Kidney capillary endothelial cell (primary cell): Measurements from ENCODE around the gene RBM44.

ENCODE experiments used
- DNase-seq: peaks from one replicate; pipeline ENCODE4 v3.0.0-alpha.2; 2018; ENCODE audit warnings: low spot score

RBM44 gene

DNA sequence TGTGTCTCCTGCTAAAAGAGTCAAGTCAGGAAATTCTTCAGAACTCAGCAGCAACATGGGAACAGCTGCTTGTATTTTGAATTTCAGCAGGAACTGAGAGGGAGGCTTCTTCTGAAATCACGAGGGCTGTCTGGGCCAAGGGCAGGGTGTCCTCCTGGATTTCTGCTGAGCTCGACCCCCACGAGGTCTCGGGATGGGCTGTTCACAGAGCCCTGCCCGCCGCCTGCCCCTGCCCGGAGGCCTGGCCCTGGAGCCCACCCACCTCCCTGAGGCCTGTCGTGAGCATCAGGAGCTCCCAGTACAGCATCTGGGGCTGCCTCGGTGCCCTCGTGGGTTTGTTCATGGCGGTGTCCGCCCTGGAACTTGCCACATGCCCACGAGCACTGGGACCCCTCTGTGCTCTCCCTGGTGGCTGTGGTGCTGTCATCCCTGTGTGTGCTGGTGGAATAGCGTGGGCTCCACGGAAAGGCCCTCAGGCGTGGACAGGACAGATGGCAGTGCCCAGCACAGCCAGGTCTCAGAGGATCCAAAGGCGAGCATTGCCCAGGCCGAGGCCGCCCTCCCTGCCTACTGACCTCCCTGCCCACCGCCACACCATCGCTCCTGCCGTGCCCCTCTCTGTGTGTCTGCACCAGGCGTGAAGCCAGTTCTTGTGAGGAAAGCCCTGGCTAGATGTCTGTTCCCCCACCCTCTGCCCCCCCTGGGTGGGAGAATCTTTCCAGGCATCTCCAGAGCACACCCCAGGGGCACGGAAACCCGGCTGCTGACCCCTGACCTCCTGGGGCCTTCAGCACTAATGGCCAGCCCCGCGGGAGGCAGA lies 86.7 kb downstream of the RBM44 start:
- DNase-seq: no peak

DNA sequence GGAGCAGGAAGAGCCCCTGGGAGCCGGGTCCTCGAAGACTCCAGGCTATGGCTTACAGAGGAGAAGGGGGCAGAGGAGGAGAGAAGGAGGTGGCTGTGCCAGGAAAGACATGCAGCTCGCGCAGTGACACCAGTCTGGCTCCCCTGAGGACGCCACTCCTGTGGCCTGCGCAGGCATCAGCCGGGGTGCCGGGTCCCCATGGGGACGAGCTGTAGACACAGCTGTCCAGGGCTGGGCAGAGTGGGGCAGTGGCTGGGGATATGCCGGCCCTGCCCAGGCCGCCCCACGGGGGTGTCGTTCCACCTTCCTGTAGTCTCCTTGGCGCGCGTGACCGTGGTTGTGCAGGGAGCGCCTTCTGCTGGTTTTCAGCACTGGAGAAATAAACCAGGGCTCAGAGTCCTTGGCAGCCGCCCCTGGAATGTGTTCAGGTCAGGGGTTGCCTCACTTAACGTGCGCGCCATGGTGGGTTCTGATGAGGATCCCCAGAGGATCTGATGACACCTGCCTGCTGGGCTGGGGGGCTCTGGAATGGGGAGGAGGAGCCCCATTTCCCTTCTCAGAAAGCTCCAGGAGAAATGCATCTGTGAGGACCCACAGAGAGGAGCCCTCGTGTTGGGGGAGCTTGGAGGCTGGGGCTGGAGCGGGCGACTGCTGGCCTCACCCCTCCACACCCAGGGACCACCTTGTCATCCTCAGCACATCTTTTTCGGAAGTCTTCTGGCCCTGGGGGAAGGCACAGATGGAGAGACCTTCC lies 87.5 kb downstream of the RBM44 start:
- no peak for DNase-seq

DNA sequence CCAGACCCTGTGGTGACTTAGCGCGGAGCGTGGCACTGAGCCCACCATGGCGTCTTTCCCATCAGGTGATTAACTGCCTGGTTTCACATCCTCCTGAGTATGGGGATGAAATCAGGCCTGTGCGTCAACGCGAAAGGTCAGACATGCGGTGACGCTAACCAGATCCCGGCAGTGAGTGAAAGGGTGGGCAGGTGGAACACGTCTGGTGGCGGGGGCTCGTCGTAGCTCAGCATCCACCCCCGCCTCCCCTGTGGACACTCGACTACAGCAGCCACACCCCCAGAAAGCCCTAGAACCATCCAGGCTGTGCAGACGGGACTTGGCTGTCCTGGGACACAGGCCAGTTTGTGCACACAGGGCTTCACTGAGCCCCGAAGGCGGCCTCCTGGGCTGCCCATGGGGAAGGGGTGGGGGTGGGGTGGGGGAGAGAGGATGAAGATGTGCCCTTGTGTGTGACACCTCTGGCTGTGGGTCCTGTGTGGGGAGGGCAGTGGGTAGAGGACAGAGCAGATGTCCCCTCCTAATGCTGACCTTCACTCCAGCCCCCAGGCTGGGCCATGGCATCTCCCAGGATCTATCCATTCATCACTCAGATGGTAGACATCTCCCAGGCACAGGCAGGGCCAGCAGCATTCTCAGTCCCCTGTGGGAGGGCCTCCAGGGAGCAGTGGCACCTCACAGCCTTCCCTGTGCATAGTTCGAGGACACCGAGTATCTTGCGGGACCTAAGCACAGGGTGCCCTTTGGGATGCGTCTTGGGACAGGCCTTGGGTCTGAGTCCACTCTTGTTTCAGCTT lies 88.3 kb downstream of the RBM44 start:
- no peak for DNase-seq

DNA sequence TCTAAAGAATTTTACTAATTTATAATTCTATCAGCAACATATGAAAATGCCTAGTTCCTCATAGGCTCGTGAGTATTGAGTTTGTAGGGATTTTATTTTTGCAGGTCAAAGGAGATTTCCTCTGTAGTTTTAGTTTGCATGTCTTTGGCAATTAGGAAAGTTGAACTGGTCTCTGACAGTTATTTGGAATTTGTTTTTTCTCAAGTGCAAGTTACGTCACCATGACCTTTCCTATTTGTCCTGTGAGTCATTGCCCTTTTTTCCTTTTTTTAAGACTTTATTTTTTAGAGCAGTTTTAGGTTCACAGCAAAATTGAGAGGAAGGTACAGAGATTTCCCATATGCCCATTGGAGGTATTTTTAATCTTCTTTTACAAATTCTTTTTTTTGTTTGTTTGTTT lies 89.8 kb downstream of the RBM44 start:
- DNase-seq: no peak

DNA sequence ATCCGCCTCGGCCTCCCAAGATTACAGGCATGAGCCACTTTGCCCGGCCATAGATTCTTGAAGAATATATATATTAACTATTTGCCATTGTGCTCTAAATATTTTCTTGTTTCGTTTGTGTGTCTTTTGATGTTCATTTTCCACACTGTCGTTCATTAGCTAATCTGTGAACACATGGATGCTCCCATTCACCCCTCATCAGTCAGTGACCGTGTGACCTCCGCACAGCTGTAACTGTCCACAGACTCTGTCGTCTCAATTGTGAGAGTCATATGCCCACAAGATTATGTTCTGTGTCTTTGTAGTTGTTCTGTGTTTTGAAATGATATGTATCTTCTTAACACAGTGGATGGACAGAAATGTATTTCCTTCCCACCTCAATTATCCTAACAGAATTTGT lies 90.4 kb downstream of the RBM44 start:
- DNase-seq: no peak

DNA sequence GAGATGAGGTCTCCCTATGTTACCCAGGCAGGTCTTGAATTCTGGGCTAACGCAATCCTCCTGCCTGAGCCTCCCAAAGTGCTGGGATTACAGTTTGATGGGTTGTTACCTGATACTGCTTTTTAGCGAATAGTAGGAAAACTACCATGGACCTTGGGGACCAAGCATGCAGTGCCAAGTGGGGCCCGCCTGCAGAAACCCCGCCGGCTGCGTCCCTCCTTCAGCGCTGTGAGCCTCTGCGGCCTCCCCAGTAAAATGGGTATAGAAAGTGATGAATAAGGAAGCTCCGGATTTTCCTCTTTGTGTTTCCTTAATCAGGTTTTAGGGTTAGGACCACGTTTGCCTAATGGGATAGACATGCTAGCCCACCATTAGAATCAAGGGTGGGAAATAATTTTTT lies 91.2 kb downstream of the RBM44 start:
- DNase-seq: no peak
